ENCODE data around the gene SIRT3. TPM values are rescaled to one million over a fixed set of nuclear protein-coding genes. Genes with fewer than 3 reads are reported as not detected.
"Not testable (repeated sequence)": the region's sequence is repeated elsewhere in the genome, so short reads cannot be mapped to it uniquely, and the experiment has no call there.

SIRT3 gene
- total RNA-seq, 1 donor from 2014 or later: 69.9 TPM

GRCh38 chr11:244376-244775 lies 8.2 kb upstream of the SIRT3 start:
- Histone ChIP-seq H3K9me3 (no peaks in the 10 kb centered on the region), H3K36me3 (peaks cover 73 to 78% of the 10 kb centered on the region in 2 donors), H3K27ac (no peak overlapping the region), H3K4me3 (no peak overlapping the region), H3K4me1 (no peaks in the 10 kb centered on the region), H3K27me3 (no peaks in the 10 kb centered on the region)
- no peak for DNase-seq (ENCODE audit: low spot score in 2 of 2)
- TF ChIP-seq CTCF (IDR thresholded peaks at IDR 0.05): no peak
- intact Hi-C loops (cut with DNase I): no loop called here

- no peak for DNase-seq (ENCODE audit: low spot score in 2 of 2)
- H3K4me3 ChIP-seq: no peak overlapping the region
- peaks cover 3 to 8% of the 10 kb centered on the region in 2 donors for H3K4me1 ChIP-seq
- no peaks in the 10 kb centered on the region for H3K27me3 ChIP-seq
- intact Hi-C loops (cut with DNase I): no loop called here
- peaks cover 46 to 51% of the 10 kb centered on the region in 2 donors for H3K36me3 ChIP-seq
- no peak overlapping the region for H3K27ac ChIP-seq
- TF ChIP-seq CTCF (IDR thresholded peaks at IDR 0.05): no peak
- no peaks in the 10 kb centered on the region for H3K9me3 ChIP-seq
Observed at GRCh38 chr11:241634-242033, 5.5 kb upstream of the SIRT3 start.

GRCh38 chr11:240315-240714 lies 4.2 kb upstream of the SIRT3 start:
- Histone ChIP-seq H3K9me3 (no peaks in the 10 kb centered on the region), H3K27ac (no peak overlapping the region), H3K4me3 (no peak overlapping the region), H3K36me3 (peaks cover 38 to 39% of the 10 kb centered on the region in 2 donors), H3K4me1 (peaks cover 3 to 9% of the 10 kb centered on the region in 2 donors), H3K27me3 (no peaks in the 10 kb centered on the region)
- intact Hi-C loops (cut with DNase I): no loop called here
- no peak for DNase-seq (ENCODE audit: low spot score in 2 of 2)
- no peak for TF ChIP-seq CTCF (IDR thresholded peaks at IDR 0.05)

GRCh38 chr11:238346-238745 lies 2.2 kb upstream of the SIRT3 start:
- H3K4me3 ChIP-seq: peak overlapping the region in 1 of 2 donors; percentile 99
- not testable (repeated sequence) for H3K27me3 ChIP-seq; H3K9me3 ChIP-seq; DNase-seq (ENCODE audit: low spot score in 2 of 2); H3K27ac ChIP-seq
- H3K36me3 ChIP-seq: peaks cover 19 to 21% of the 10 kb centered on the region in 2 donors
- peaks cover 8 to 15% of the 10 kb centered on the region in 2 donors for H3K4me1 ChIP-seq
- intact Hi-C loops (cut with DNase I): loop anchor here (5.0 kb wide), 2 partner anchors 69 to 339 kb away; partner anchors contain the start of genes IFITM2 and PHRF1

- TF ChIP-seq CTCF (IDR thresholded peaks at IDR 0.05): no peak
- Histone ChIP-seq H3K27ac (peak within 1 kb of the TSS; percentile 98), H3K27me3 (no peaks in the 10 kb centered on the region), H3K4me3 (peak within 1 kb of the TSS; percentile 96 to 99), H3K9me3 (no peaks in the 10 kb centered on the region), H3K36me3 (peaks cover 13 to 17% of the 10 kb centered on the region in 2 donors), H3K4me1 (peaks cover 8 to 15% of the 10 kb centered on the region in 2 donors)
- intact Hi-C loops (cut with DNase I): loop anchor here (1.0 to 5.0 kb wide), 7 partner anchors 30 to 340 kb away; partner anchors contain the start of genes BET1L, IFITM2, PGGHG and PHRF1
- DNase-seq (ENCODE audit: low spot score in 2 of 2): peak; percentile 32 to 92
Observed at GRCh38 chr11:236774-237767, 929 bp upstream of the SIRT3 start, which contains the start of gene PSMD13. TSS of gene PSMD13 (plus strand) at chr11:236976. CDS start at chr11:237050, 74 bp downstream.

- intact Hi-C loops (cut with DNase I): loop anchor here (5.0 kb wide), 2 partner anchors 72 to 342 kb away; partner anchors contain the start of genes IFITM2 and PHRF1
- H3K4me3 ChIP-seq: peak overlapping the region; percentile 96 to 99
Observed at GRCh38 chr11:235609-235996, 539 bp downstream of the SIRT3 start.

More at GRCh38 chr11:235609-235996, 539 bp downstream of the SIRT3 start:
- Histone ChIP-seq H3K36me3 (peaks cover 3 to 6% of the 10 kb centered on the region in 2 donors), H3K9me3 (no peaks in the 10 kb centered on the region), H3K4me1 (peaks cover 8 to 15% of the 10 kb centered on the region in 2 donors), H3K27ac (peak overlapping the region; percentile 98), H3K27me3 (no peaks in the 10 kb centered on the region)
- no peak for DNase-seq (ENCODE audit: low spot score in 2 of 2)
- no peak for TF ChIP-seq CTCF (IDR thresholded peaks at IDR 0.05)
